ENCODE data around the gene MINDY4B.

The MINDY4B gene

DNA sequence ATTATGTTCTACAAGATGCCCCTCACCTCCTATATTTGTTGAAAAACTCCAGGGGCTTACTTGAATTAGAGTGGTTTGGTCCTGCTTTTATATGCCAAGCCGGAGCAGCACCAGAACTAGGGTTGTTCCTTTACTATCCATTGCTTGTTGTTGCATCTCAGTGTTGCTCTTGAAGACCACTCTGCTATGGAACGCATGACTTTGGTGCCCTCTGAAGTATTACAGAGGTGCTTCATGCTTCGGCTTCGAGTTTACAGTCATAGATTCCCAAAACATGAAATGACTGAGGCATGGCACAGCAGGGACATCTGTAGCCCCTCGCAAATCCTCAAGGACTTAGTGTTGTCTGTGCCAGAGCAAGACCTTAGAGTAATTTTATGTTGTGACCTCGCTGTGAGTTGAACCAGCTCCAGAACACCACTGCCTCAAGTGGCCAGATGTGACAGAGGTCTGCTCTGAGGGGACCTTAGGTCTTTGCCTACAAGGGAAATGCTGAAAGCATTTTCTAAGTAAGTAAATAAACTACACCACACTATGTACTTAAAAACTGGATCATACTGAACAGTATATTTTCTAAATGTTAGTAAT lies 75.1 kb downstream of the MINDY4B start:
- H3K4me3 ChIP-seq (ENCODE audit: low read depth, low read length) = no peak overlapping the region

DNA sequence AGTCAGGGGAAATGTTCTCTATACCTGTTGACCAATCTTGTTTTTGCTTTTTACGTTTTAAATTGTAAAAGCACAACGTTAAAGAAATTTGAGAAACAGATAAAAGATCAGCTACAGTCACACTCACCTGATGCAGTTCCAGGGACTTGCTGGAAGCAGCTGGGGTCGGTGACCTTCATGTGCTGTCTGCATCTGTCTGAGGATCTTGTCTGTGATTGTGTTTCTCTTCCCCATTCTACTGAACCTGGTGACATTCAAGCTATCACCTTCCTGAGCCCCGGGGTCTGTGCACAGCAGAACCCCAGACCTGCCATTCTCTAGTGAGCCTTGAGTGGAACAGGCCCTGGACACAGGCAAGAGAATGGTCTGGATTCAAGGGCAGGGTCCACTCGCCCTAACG lies 75.8 kb downstream of the MINDY4B start:
- TF ChIP-seq, protein P1, sequence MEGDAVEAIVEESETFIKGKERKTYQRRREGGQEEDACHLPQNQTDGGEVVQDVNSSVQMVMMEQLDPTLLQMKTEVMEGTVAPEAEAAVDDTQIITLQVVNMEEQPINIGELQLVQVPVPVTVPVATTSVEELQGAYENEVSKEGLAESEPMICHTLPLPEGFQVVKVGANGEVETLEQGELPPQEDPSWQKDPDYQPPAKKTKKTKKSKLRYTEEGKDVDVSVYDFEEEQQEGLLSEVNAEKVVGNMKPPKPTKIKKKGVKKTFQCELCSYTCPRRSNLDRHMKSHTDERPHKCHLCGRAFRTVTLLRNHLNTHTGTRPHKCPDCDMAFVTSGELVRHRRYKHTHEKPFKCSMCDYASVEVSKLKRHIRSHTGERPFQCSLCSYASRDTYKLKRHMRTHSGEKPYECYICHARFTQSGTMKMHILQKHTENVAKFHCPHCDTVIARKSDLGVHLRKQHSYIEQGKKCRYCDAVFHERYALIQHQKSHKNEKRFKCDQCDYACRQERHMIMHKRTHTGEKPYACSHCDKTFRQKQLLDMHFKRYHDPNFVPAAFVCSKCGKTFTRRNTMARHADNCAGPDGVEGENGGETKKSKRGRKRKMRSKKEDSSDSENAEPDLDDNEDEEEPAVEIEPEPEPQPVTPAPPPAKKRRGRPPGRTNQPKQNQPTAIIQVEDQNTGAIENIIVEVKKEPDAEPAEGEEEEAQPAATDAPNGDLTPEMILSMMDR (IDR thresholded peaks at IDR 0.05; ENCODE audit: borderline replicate concordance, insufficient read depth, low read depth, low read length) = no peak
- no peak overlapping the region for H3K4me3 ChIP-seq (ENCODE audit: low read depth, low read length)

More for the DNA sequence above, 75.1 kb downstream of the MINDY4B start:
- TF ChIP-seq, protein P1 (IDR thresholded peaks at IDR 0.05; ENCODE audit: borderline replicate concordance, insufficient read depth, low read depth, low read length) = peak; percentile 58; the same call in 1 of the 2 replicates

DNA sequence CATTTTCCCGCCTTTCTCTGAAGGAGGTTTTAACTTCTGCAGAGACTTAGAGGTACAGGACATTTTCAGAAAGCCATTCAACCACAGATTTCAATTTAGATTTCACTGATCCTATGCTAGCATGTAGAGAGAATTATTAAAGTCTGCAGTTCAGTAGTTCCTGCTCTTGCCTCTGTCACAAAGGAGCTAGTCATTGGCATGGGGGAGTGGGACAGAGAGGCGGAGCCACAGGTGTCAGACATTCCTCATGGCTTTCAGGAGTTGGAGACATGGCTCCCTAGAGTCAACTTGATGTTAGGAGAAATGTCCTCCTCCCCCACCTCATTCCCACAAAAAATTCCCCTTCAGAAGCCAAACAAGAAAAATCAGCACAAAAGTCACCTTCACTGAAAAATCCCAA lies 76.2 kb downstream of the MINDY4B start:
- TF ChIP-seq, protein P1 (IDR thresholded peaks at IDR 0.05; ENCODE audit: borderline replicate concordance, insufficient read depth, low read depth, low read length) = no peak
- H3K4me3 ChIP-seq (ENCODE audit: low read depth, low read length) = no peak overlapping the region

DNA sequence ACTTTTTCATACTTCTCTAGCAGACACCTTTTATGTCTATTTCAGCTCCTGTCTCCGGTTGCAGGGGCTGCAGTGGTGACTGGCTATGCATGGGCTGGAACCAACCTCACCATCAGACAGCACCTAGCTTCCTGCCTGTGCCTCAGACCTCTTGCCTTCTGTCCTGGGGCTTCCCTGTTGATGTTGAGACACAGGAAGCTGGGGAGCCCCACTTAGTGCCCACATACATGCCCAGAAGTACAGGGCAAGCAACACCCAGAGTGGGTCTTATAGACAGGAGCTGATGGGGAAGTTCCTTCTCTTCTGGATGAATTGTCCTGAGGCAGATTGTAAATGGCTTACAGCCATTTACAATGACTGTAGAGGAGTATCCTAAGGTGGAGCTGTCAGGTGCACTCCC lies 77.0 kb downstream of the MINDY4B start:
- TF ChIP-seq, protein P1 (IDR thresholded peaks at IDR 0.05; ENCODE audit: borderline replicate concordance, insufficient read depth, low read depth, low read length) = no peak
- no peak overlapping the region for H3K4me3 ChIP-seq (ENCODE audit: low read depth, low read length)

DNA sequence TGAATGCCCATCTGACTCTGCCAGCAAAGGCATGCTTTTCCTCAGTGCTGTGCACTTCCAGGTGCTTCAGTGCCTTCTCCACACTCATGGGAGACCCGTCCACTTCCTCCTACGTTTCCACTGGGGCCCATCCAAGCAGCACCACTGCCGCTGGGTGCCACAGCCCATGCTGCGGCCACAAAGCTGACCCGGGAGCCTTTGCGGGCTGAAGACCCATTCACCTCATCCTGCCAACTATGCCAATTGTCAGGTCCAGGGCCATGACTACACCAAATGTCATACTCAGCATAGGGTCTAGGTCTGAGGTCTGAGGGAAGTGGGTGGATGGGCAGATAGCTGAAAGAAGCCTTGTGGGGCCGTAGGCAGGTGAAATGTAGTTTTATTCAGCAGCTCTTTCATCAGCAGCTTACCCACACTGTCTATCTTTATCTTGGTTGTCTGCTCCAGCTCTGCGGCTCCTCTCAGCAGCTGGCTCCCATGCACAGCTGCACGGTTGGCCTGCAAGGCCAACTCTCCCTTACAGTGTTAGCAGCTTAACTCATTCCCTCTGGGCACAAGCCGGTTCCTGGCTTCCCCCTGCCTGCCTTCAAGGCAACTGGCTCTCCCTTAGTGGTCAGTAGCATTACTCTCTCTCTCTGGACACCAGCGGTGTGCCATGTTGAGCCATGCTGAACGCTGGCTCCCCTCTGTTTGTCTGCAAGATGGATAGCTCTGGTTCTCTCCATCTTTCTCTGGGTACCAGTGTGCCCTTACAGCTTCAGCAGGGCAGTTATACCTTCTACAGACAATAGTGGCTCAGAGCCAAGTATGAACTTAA lies 78.6 kb downstream of the MINDY4B start:
- TF ChIP-seq, protein P1 (IDR thresholded peaks at IDR 0.05; ENCODE audit: borderline replicate concordance, insufficient read depth, low read depth, low read length) = no peak
- no peak overlapping the region for H3K4me3 ChIP-seq (ENCODE audit: low read depth, low read length)

DNA sequence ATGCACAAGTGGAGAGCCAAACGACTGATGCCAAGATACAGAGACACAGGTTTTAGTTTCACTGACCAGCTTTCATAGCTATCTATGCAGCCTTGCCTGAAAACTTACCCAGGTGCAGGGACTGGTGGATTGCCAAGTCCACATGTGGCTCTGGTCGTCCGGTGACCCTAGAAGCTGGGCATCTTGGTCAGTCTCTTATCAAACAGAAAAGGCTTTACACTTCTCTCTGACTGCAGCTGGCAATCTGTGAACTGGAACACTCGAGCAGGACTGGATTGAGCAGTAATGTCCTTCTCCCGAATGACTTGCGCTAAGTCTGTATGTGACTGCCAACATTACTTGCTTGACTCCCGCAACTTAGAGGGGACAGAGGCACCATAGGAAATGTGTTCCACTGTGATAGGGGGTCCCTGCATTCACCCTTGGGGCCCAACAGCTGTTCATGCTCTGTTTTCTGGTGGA lies 79.3 kb downstream of the MINDY4B start:
- no peak overlapping the region for H3K4me3 ChIP-seq (ENCODE audit: low read depth, low read length)
- TF ChIP-seq, protein P1 (IDR thresholded peaks at IDR 0.05; ENCODE audit: borderline replicate concordance, insufficient read depth, low read depth, low read length) = no peak
